DMS 273 treated with DMSO at 0.1 percent for 48 hours (cell line): ENCODE data around the gene PEX12.
"Not testable (repeated sequence)": the region's sequence is repeated elsewhere in the genome, so short reads cannot be mapped to it uniquely, and the experiment has no call there.

Experiments used
- DNase-seq: peaks from one replicate; lab custom pipeline; 2025; lab: John Stamatoyannopoulos, UW

Gene PEX12

DNA sequence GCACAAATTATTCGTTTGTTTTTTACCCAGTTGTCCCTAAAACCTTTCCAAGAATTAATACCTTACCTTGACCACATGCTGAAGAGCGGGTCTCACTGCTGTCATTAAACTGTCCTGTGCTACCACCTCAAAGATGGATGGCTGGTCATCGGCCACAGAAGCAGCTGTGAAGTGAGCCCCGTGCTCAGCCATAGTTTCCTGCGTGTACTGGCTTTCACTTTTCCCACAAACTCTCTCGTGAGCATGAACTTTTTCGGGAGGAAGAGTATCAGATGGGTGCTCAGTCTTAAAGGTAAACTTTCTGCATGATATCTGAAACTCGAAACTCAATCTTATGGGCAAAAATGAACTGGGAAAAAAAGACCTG lies 558 bp downstream of the PEX12 start:
- DNase-seq, result no peak

DNA sequence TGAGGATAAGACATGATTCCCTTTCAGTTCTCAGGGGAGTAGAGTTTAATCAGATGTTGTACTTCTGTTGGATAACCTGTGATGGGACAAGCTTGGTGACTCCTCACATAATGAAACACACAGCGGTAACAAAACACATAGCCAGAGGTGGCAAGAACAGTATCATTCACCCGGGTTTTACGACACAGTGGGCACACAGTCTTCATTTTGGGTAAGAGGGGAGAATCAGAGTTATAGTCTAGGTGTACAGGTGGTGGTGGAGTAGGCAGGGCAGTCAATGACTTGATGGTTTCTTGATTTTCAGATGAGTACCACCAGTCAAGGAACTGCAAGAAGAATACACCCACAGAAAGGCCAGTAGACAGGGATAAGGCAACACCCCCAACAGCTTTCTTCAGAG lies 2.6 kb downstream of the PEX12 start:
- DNase-seq, result no peak

DNA sequence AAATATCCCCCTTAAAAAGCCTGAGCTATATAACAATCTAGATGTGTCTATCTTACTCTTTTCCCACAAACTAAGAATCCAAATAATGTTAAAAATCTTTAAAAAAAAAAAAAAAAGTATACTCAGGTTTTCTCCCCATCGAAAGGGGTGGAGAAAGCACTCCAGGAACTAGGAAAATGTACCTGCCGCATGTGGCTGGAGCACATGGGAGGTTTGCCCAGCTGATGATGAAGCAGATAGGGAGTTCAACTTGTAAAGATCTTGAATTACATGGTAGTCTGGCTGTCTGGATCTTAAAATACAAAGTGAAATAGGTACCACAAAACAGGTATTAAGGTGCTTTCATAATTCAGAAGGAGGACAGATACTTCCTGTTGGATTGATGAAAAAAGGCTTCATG lies 9.0 kb downstream of the PEX12 start:
- no peak for DNase-seq

DNA sequence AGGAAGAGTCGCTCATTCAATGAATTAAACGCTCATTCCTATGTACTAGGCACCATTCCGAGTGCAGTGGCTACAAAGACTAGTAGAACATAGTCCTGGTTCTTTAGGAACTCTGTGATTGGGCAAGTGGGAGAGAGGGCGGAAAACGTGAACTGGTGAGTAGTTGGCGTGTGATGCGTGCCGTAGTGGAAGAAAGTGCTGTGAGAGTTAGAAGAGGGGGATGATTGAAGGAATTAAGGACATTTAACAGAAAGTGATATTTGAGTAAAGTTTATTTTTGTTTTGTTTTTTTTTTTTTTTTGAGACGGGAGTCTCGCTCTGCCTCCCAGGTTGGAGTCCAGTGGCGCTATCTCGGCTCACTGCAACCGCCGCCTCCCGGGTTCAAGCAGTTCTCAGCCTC lies 9.8 kb downstream of the PEX12 start:
- no peak for DNase-seq

DNA sequence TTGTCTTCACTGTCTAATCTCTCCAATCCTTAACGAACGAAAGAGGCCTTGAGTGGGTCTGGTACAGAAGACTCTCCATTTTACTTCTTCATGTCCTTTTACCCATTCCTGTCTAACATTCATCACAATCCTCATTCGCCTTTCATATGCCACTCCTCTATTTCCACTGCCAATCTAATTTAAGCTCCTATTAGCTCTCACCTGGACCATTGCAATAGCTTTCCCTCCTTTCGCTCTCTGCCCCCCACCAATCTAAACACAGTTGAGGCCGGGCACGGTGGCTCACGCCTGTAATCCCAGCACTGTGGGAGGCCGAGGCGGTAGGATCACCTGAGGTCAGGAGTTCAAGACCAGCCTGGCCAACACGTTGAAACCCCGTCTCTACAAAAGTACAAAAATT lies 11.4 kb downstream of the PEX12 start:
- DNase-seq, result no peak

DNA sequence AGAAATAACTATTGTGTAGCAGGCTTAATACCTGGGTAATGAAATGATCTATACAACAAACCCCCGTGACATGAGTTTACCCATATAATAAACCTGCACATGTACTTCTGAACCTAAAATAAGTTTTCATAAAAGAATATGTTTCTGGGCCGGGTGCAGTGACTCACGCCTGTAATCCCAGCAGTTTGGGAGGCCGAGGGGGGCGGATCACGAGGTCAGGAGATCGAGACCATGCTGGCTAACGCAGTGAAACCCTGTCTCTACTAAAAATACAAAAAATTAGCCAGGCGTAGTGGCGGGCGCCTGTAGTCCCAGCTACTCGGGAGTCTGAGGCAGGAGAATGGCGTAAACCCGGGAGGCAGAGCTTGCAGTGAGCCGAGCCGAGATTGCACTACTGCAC lies 15.2 kb downstream of the PEX12 start:
- DNase-seq, result not testable (repeated sequence)

DNA sequence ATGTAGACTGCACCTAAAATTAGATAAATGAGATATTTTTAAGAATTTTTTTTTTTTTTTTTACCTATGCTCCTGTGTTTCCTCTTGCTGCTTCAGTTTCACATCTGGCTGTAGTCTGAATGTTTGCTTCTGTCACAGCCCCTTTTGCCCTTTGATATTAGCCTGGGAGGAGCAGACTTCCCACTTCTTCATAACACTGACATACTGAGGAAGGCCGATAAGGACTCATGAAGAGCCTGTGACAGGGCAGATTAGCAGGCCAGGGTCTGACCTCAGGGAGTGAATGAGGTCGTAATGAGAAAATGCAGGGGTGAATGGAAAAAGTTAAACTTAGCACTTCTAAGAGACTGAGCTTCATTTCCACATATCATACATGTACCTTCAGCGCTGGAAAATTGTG lies 17.7 kb downstream of the PEX12 start, which contains the start of gene SLFN14:
Gene SLFN14, minus strand, starts transcription at position 117 of the 400 bp plus-strand sequence. CDS start 2,757 bp downstream, outside the sequence.
- no peak for DNase-seq

DNA sequence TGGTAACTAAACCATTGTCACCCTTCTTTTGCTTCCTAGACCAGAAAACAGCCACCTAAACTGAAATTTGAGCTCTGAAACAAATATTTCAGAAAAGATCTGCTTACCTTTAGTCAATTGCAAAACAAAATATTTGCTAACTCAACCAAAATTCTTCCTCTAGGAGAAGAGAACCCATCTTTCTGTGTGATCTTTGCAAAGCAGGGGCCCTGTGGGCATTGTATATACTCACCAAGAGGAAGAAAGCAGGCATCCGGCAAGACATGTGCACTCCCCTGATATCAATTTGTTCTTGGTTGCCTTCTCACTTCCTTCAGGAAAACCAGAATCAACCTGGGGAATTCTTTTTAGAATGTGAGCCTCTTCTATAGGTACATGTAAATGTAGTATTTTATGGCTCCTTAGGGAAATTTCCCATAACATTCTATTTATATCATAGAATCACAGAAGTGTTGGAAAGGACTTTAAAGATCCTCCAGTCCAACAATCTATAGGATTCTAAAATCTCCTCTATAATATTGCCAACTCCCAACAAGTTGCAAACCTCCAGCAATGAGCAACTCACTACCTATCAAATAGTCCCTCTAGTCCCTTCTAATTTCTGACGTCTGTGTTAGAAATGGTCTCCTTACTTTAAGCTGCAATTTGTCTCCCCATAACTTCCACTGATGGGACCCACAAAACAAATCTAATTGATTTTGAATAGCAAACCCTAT lies 18.7 kb downstream of the PEX12 start:
- DNase-seq, result no peak

DNA sequence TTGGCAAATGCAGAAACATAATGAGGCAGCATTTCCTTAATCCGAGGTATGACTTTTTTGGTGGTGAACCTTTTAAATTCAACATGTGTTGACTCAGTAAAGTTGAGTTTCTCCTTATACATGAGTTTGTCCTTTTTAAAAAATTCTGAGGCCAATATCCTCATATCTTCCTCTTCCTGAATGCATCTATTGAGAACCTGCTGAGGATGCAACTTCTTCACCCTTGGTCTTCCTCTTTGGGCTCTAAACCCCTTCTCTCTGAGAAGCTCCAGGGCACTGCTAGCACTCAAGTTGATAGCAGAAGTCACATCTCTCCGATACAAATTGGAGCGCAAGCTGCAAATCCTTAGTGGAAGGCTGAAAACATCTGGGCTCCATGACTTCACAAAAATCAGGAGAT lies 21.0 kb downstream of the PEX12 start:
- no peak for DNase-seq

DNA sequence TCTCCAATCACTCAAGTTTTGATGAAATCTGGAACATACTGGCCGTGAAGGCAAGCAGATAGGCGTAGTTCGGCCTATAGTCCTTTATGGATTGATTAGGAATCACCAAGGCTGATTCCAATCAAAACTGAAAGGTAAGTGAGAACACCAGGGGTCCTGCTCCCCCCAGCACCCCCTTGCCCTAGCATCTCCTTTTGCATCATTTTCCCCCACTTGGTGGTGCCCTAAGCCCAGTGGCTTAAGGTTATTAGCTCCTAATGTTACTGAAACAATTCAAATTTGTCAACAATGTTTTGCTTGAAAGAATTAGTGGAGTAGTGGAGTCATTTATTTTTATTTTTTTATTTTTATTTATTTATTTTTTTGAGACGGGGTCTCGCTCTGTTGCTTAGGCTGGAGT lies 22.7 kb downstream of the PEX12 start:
- DNase-seq, result no peak

DNA sequence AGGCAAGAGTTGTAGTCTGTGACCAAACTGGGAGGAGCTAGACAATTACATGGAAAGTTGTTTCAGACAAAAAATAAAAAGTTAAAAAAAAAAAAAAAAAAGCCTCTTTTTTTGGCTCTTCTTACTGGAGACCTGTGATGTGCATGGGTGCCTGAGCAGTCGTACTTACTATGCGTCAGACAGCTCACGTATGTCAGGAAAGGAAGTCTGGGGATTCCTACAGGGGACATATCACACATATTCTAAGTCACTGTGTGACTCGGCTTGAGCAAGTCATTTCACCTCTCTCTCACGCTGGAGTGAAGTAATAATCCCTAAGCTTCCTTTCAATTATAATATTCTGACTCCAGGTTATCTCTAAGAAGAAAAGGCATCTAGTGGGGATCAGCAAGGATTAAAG lies 23.7 kb downstream of the PEX12 start:
- no peak for DNase-seq

DNA sequence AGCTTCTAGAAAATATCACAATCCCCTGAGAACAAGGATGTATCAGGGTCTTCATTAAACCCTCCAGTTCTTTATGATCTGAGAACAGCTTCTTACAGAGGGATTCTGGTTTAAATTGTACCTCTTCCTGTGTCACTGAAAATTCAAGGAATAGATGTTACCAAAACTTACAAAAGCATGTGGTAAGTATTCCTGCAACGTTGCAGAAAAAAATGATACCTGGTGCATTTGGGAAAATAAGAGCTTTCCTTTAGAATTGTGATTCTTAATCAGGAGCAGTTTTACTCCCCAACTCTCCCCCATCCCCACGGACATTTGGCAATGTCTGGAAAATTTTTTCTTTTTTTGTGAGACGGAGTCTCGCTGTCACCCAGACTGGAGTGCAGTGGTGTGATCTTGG lies 25.1 kb downstream of the PEX12 start:
- DNase-seq, result no peak

DNA sequence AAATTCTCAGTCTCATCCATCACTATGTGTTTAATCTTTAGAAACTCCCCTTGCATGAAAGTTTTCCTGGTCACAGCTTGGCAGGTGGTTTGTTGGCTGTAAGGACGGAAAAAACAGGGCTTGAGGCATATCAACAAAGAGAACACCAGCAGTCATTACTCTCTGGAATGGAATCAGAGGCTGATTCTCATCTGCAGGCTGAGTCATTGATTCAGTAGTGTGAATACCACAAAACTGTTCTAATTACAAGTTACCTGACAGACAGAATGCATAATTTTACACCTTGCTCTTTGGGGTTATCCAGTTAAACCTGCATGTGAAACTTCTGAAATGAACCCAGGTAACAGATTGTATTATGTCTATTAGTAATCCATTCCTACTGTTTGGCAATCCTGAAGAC lies 29.4 kb downstream of the PEX12 start:
- DNase-seq, result no peak

DNA sequence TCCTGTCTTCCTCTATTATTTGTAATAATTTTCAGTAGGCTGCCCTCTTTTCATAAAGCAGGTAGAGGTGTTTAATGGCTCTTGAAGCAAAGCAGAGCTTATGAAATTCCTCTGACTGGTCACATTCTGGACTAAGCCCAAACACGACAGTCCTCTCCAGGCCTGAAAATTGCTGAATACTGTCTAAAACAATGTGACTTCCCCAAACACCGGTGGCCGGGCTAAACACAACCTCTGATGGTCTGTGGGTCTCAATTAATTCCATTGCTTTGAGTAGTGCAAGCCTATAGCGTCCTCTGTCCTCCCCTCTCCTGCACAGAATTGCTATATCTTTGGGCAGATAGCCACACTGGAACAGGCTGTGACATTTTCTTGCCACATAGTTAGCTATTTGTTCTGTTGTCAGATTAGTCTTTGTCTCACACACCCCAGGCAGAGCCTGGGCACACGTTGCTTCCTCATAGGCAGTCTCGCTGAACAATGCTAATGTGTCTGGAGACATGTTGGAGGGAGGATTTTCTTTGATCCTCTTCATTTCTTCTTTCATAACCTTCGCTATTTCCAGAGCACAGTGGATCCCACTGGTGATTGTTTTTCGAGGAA lies 30.1 kb downstream of the PEX12 start:
- no peak for DNase-seq

DNA sequence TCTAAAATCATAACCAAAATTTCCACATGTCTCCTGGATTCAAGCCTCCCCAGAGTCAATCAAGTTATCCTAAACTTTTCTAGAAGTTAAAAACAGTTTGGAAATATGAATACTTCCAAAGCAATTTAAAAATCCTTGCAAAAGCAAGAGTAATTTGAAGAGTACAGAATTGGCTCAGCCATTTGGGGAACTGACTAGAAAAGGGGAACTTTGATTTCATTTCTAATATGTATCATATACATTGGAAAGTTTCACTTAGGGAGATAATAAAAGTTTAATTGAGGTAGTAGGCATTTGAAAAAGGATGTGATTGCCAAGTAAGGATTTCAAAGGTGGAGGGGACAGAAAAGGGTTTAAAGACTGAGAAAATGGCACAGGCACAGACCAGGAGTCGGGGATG lies 31.9 kb downstream of the PEX12 start:
- no peak for DNase-seq

DNA sequence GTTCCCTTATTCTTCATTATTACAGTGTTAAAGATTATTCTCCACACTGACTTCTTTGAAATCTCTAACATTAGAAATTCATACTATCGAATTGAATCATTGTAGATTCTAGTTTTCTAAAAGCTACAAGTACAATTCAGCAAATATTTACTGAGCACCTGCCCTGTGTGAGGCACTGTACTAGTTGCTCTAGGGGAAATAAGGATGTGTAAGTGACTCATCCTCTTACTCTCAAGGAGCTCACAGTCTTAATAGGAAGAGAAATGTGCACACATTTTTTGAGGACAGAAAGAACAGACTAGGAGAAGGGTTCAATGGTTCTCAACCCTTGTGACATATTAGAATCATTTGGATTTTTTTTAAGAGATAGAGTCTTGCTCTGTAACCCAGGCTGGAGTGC lies 33.2 kb downstream of the PEX12 start:
- no peak for DNase-seq

DNA sequence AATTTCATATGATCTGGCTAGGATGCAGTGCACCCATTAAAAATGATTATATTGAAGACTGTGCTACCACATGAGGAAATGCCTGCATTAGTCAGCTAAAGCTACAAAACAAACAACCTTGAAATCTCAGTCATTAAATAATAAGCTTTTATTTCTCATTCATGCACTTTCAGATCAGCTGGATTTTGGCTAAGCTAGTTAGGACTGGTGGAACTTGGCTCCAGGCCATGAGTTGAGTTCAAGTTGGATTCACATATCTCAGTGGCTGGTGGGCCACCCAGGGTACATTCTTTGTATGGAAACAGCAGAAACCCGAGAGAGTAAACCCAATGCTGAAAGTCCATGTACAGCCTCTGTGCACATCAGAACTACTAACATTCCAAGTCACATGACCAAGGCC lies 34.5 kb downstream of the PEX12 start:
- no peak for DNase-seq

DNA sequence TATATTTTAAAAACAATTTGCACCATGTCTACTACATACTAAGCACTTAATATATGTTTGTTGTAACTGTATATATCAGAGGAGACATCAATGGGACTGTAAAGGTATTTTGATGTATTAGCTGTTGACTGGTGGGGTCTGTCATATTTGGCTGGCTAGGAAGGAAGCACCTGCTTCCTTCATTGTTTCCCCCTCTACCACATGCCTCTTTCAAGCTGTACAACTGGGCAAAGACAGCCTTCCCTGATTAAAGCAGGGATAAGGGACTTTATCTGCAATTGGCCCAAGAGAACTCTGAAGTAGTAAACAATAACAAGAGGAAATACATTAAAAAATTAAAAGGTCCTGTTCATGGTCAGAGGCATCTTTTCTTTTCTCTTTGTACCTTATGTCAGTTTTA lies 35.4 kb downstream of the PEX12 start:
- DNase-seq, result no peak

DNA sequence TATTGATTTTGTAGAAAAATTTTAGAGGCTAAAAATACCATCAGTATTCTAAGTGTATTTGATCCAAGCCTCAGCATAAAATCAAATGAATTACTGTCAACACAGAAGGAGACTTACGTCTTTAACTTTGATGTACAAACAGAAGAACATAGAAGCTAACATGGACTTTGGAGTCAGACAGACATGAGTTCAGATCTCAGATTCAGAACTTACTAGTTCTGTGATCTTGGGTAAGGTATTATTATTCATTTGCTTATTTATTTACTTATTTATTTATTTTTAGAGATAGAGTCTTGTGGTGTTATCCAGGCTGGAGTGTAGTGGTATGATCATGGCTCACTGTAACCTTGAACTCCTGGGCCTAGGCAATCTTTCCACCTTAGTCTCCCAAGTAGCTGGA lies 36.9 kb downstream of the PEX12 start:
- DNase-seq, result no peak

DNA sequence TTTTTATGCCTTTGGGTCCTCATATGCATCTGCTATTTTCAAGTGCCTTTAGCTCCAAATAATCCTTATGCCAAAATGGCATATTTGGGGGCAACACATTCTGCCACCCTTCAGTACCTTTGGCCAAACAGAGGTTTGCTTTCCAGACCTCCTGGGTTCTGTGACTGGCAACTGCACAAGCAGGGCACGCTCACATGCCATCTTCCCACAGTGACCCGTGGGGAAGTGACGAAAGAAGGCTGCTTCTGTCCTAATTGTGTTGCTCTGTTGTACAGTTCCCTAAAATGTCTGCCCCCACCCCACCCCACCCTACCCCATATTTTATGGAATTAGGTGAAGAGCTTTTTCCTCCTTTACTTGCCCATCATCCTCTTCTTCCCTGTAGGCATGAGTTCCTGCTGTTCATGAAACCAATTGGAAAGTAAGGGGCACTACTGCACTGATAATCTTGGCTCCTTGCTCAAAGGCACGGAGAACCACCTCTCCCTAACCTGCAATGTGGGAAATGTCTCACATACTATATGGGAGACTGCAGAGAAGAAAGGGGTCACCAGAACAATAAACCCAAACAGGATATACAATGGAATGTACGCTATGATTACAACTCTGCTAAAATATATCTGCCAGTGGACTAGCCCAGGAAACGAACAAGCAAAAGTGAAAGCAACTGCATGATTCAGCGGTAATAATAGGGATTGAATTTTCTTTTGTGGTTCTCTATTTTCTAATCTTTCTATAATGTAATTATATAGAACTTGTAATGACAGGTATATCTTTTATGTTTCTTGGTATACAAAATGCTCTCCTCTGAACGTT lies 37.6 kb downstream of the PEX12 start:
- no peak for DNase-seq

DNA sequence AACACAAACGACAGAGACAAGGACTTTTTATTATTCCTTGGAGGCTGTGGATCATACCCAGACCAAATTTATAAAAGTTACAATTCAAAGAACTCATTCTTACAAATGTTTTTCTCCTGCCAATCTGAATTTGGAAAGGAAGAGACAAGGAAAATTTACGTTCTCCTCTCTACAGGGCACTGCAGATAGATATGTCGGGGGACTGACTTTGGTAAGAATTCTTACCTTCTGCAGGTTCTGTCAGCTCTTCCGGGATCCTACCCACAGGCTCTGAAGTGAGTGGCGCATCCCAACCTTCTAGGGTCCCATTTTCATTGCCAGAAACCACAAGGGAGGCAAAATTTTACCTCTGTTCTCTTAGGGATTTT lies 38.7 kb downstream of the PEX12 start:
- no peak for DNase-seq

DNA sequence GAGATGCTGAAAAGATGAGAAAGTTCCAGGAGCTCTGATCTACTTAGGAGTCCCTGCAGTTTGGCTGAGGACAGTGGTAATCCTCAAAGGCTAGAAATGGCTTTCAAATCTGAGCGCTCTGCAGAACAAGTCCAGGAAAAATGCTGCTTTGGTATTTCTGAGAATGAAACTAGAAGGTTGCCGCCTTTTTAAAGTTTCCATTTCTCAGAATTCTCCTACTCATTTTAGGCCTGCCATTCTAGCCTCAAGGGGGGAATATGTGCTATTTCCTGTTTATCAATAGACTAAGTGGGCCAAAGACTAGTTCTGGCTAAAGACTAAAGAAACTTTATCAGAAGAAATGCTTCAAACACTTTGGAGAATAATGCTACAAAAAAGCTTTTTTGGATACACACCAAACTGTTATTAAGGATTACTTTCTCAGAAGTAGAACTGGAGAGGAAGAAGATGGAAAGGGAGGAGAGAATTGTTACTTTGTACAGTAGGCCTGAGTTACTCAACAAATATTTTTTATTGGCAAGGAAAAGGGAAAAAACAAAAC lies 40.7 kb downstream of the PEX12 start, which contains the start of gene SLFN12L:
Gene SLFN12L, minus strand, starts transcription at position 78 of the 541 bp plus-strand sequence. CDS start 15,314 bp downstream, outside the sequence.
- DNase-seq, result no peak

DNA sequence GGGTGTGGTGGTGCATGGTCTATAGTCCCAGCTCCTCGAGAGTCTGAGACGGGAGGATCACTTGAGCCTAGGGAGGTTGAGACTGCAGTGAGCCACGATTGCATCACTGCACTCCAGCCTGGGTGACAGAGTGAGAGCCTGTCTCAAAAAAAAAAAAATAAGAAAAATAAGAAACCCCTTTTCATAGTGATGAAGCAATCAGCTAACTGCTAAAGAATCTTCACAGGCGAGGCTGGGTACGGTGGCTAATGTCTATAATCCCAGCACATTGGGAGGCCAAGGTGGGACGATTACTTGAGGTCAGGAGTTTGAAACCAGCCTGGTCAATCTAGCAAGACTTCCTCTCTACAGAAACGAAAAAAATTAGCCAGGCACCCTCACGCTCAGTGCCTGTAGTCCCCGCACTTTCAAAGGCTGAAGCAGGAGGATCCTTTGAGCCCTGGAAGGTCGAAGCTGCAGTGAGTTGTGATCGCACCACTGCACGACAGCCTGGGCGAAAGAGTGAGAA lies 41.7 kb downstream of the PEX12 start:
- no peak for DNase-seq
